NCI-H524 treated with DMSO at 0.1 percent for 48 hours (cell line): ENCODE results near the gene GUCA1C.

Source experiments
- DNase-seq: peaks from one replicate; lab custom pipeline; 2025; lab: John Stamatoyannopoulos, UW

GUCA1C gene

DNA sequence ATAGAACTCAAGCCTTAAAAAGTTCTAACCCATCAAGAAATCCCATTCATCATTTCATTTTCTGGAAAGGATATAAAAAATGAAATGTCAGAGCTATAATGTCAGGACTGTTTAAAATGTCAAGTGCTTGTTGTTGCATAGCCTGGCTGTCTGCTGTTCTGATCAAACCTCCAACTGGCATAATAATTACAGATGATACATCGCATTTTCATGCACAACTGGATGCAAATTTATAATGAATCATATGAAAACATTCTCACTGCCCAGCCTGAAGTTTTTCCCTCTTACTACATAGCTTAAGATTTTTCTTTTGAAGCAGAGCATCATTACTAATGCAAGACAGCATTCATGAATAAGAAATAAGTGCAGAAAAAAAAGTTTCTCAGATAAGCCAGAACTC is 46.5 kb downstream of the GUCA1C start:
- no peak for DNase-seq

DNA sequence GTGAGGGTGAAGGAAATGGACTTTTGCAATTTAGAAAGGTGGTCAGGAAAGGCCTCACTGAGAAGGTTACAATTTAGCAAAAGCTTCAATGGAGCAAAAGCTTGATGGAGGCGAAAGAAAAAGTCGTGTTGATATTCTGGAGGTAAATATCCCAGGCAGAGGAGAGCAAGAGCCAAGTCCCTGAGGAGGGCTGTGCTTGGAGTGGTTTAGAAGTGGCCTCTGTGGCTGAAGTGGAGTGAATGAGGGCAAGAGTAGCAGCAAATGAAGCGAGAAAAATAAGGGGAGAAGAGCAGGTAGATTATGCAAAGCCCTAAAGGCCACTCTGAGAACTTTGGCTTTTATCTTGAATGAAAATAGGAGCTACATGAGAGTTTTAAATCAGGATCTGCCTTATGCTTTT is 54.1 kb downstream of the GUCA1C start:
- DNase-seq = no peak

GRCh38 chr3:108897883-108898282 is 55.8 kb downstream of the GUCA1C start:
- no peak for DNase-seq

GRCh38 chr3:108894981-108895380 is 58.7 kb downstream of the GUCA1C start:
- DNase-seq = no peak

DNA sequence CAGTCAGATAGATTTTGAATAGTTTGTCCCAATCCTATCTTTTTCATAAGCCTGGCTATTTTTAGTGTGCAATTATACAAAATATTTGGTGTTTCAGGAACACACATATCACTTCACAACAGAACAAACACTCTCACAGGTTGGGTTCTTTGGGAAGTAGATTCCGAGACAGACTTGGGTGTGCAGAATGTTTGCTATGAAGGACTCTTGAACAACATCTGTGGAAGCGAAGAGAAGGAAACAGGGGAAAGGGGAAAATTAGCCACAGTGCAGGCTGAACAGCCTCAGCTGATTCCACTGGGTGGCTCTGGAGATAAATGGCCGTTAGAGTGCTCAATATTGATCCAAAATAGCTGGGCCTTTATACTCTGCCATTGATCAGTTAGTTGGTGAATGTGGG is 61.8 kb downstream of the GUCA1C start:
- DNase-seq = no peak

DNA sequence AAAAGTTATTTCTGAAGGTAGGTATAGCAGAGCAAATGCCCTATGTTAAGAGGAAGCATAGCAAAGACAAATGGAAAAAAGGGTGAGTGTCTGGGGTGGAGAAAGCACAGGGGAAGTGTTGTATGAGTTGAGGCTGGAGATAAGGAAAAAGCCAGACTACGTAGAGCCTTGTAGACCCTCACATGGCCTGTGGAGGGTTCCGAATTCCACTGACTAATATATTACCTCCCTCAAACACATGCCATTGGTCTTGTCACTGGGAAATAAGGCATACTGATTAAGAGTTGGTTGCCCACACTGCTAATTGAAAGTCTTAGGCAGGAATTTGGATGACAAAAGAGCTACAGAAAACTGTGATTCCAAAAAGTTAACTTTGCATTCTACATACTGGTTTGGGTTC is 65.9 kb downstream of the GUCA1C start:
- DNase-seq = no peak

DNA sequence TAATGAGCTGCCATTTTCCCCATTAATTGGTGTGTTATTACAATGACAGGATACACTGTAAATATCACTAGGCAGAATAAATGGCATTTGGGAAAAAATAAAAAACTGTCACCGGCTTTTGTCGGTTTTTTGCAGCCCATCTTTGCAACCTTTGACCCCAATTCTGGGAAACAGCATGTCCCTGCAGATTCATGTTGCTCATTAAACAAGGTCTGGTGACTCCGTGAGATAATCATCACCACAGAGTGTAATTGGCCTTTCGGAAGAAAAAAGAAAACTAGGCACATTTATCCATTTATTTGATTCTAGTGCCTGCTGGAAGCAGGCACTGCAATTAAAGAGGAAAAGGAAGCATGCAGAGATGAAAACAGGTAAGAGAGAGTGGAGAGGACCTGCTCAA is 66.6 kb downstream of the GUCA1C start:
- no peak for DNase-seq

GRCh38 chr3:108883373-108883772 is 70.3 kb downstream of the GUCA1C start:
- DNase-seq = no peak

DNA sequence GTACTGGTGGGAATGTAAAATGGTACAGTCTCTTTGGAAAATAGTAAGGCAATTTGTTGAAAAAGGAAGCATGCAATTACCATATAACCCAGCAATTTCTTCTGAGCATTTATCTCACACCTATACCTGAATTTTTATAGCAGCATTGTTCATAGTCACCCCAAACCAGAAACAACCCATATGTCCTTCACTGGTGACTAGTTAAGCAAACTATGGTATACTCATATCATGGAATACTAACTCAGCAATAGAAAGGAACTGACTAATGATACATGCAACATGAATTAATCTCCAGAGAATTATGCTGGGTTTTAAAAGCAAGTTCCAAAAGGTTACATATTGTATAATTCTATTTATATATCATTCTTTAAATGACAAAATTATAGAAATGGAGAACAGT is 70.9 kb downstream of the GUCA1C start:
- no peak for DNase-seq

DNA sequence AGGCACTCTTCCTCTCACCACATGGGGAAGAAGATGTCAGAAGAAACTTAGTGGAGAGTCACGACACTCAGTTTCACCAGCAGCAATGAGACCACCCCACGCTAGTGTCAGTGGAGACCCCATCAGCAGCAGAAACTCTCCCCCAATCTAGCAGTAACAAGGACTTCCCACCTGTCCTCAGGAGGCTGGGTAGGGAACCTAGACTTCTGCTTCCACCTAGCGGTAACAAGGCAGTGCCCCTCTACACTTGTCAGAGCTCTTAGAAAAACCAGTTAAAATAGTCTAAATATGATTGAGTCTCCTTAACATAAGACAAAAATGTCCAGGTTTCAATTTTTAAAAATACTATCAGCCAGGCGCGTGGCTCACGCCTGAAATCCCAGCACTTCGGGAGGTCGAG is 73.8 kb downstream of the GUCA1C start:
- DNase-seq = no peak

GRCh38 chr3:108877901-108878300 is 75.8 kb downstream of the GUCA1C start:
- no peak for DNase-seq

GRCh38 chr3:108863799-108864135 is 89.9 kb downstream of the GUCA1C start:
- no peak for DNase-seq

GRCh38 chr3:108862865-108863798 is 90.5 kb downstream of the GUCA1C start:
- no peak for DNase-seq

DNA sequence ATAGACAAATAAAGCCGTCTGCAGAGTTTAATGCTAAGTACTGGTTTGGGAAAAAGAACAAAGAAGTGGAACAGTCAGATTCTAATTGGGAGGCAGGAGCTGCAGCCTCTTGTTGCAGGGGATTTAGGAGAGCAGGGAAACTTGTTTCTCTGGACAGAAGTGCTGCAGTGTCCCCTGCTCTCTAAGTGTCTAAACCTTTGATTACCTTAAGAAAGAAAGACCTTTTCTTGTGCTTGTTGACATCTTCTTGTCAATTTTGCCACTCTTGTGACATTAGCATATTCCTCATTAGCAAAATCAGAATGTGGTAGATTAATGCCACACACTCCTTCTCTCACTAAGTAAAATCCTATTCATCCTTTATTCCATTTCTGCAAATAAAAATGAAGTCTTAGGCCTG is 92.3 kb downstream of the GUCA1C start:
- no peak for DNase-seq
